Trophoblast cell (in vitro differentiated cells and primary cell): ENCODE data around the gene REXO1.

Experiments used
- DNase-seq, 2 donors: peaks; one replicate each; pipeline ENCODE4 v3.0.0-alpha.2; 2016
- H2AFZ ChIP-seq: 2 replicates; pipeline ENCODE4 v1.6.1; 2013; ENCODE audit warnings: low read length, moderate library complexity, mild to moderate bottlenecking; ENCODE audit not compliant: insufficient read depth, poor library complexity
- H2AK5ac ChIP-seq: 2 replicates; pipeline ENCODE4 v1.6.1; 2013; ENCODE audit warnings: mild to moderate bottlenecking, low read length
- H2BK120ac ChIP-seq: 2 replicates; pipeline ENCODE4 v1.6.1; 2013; ENCODE audit warnings: low read length, mild to moderate bottlenecking, moderate library complexity; ENCODE audit not compliant: insufficient read depth, poor library complexity
- H2BK12ac ChIP-seq: 2 replicates; pipeline ENCODE4 v1.6.1; 2013; ENCODE audit warnings: mild to moderate bottlenecking, low read length, moderate library complexity
- H2BK5ac ChIP-seq: 2 replicates; pipeline ENCODE4 v1.6.1; 2013; ENCODE audit warnings: low read length, low read depth, moderate library complexity, mild to moderate bottlenecking; ENCODE audit not compliant: poor library complexity
- H3K14ac ChIP-seq: 2 replicates; pipeline ENCODE4 v1.6.1; 2013; ENCODE audit warnings: mild to moderate bottlenecking, low read length
- H3K18ac ChIP-seq: 2 replicates; pipeline ENCODE4 v1.6.1; 2013; ENCODE audit warnings: mild to moderate bottlenecking, low read length
- H3K23ac ChIP-seq: 2 replicates; pipeline ENCODE4 v1.6.1; 2013; ENCODE audit warnings: low read length
- H3K27ac ChIP-seq: 2 replicates; pipeline ENCODE4 v1.5.1; 2013; ENCODE audit warnings: low read depth, mild to moderate bottlenecking, inconsistent platforms, low read length, moderate library complexity
- H3K27me3 ChIP-seq: 2 replicates; pipeline ENCODE4 v1.6.1; 2013; ENCODE audit warnings: inconsistent platforms, mild to moderate bottlenecking, low read length, moderate library complexity; ENCODE audit not compliant: insufficient read depth
- H3K36me3 ChIP-seq, 2 experiments: 1 replicate in 1 of 2; 2 replicates in 1 of 2; pipeline ENCODE4 v1.6.1; 2013; ENCODE audit warnings: low read length in 2 of 2, mild to moderate bottlenecking in 2 of 2, moderate library complexity in 1 of 2; ENCODE audit not compliant: insufficient read depth in 2 of 2, control insufficient read depth in 1 of 2
- H3K4ac ChIP-seq: 2 replicates; pipeline ENCODE4 v1.6.1; 2013; ENCODE audit warnings: low read depth, mild to moderate bottlenecking, low read length, moderate library complexity
- H3K4me1 ChIP-seq, 2 experiments: 1 replicate in 1 of 2; 2 replicates in 1 of 2; pipeline ENCODE4 v1.6.1; 2013; ENCODE audit warnings: low read length in 2 of 2, mild to moderate bottlenecking in 2 of 2, moderate library complexity in 1 of 2; ENCODE audit not compliant: insufficient read depth in 2 of 2, control insufficient read depth in 1 of 2
- H3K4me2 ChIP-seq: 2 replicates; pipeline ENCODE4 v1.6.1; 2013; ENCODE audit warnings: inconsistent platforms, mild to moderate bottlenecking, low read length, moderate library complexity
- H3K4me3 ChIP-seq: 2 replicates; pipeline ENCODE4 v1.5.1; 2013; ENCODE audit warnings: mild to moderate bottlenecking, low read depth, low read length, inconsistent platforms
- H3K79me1 ChIP-seq: one replicate; pipeline ENCODE4 v1.6.1; 2013; ENCODE audit warnings: low read length
- H3K79me2 ChIP-seq: 2 replicates; pipeline ENCODE4 v1.6.1; 2013; ENCODE audit warnings: low read length, mild to moderate bottlenecking; ENCODE audit not compliant: control insufficient read depth, insufficient read depth, poor library complexity
- H3K9ac ChIP-seq: 2 replicates; pipeline ENCODE4 v1.6.1; 2013; ENCODE audit warnings: mild to moderate bottlenecking, low read length
- H3K9me3 ChIP-seq: 2 replicates; pipeline ENCODE4 v1.6.1; 2013; ENCODE audit warnings: low read depth, mild to moderate bottlenecking, control low read depth, inconsistent platforms, low read length; ENCODE audit not compliant: insufficient read depth
- H4K12ac ChIP-seq: 2 replicates; pipeline ENCODE4 v1.6.1; 2013; ENCODE audit warnings: low read depth, mild to moderate bottlenecking, low read length, moderate library complexity
- H4K8ac ChIP-seq: 2 replicates; pipeline ENCODE4 v1.6.1; 2013; ENCODE audit warnings: low read depth, mild to moderate bottlenecking, low read length, moderate library complexity
- H4K91ac ChIP-seq: one replicate; pipeline ENCODE4 v1.6.1; 2013; ENCODE audit warnings: low read depth, mild to moderate bottlenecking, low read length, moderate library complexity
- WGBS: extraction: QIAGEN DNeasy Blood & Tissue Kit; methylation state at CpG from one replicate; pipeline ENCODE4 v1.1.7; 2013; ENCODE audit warnings: missing lambda C conversion rate; ENCODE audit not compliant: insufficient read length, insufficient coverage; ENCODE audit errors: extremely low coverage; 5-methylcytosine and 5-hydroxymethylcytosine counted together

REXO1 gene

GRCh38 chr19:1851654-1852580, 3.6 kb upstream of the REXO1 start:
- Histone ChIP-seq H3K27ac (no peak overlapping the region), H4K12ac (no peak overlapping the region), H3K4me3 (no peak overlapping the region), H3K27me3 (no peaks in the 10 kb centered on the region), H3K4me1 (peaks cover 17 to 20% of the 10 kb centered on the region in 2 experiments), H3K4ac (no peak overlapping the region), H2BK120ac (no peak overlapping the region), H2BK12ac (no peak overlapping the region), H2BK5ac (no peak overlapping the region), H3K79me1 (peaks cover 13% of the 10 kb centered on the region), H2AFZ (no peak overlapping the region), H3K9me3 (peaks cover 5% of the 10 kb centered on the region), H3K9ac (no peak overlapping the region), H4K91ac (no peak overlapping the region), H4K8ac (no peak overlapping the region), H3K36me3 (peaks cover 0 to 3% of the 10 kb centered on the region in 2 experiments), H3K4me2 (no peak overlapping the region), H3K23ac (no peak overlapping the region), H2AK5ac (no peak overlapping the region), H3K79me2 (peaks cover 12% of the 10 kb centered on the region), H3K14ac (no peak overlapping the region), H3K18ac (no peak overlapping the region)
- DNase-seq: no peak
- no CpG with 5 or more reads among the region's 66 CpGs for WGBS

GRCh38 chr19:1850809-1851653, 2.7 kb upstream of the REXO1 start:
- no peak overlapping the region for H3K14ac ChIP-seq
- no peak overlapping the region for H4K8ac ChIP-seq
- no peak overlapping the region for H2BK5ac ChIP-seq
- H4K91ac ChIP-seq: no peak overlapping the region
- H3K9me3 ChIP-seq: peaks cover 5% of the 10 kb centered on the region
- H3K23ac ChIP-seq: no peak overlapping the region
- no peak overlapping the region for H3K18ac ChIP-seq
- H3K79me2 ChIP-seq: peaks cover 14% of the 10 kb centered on the region
- no peak overlapping the region for H2BK120ac ChIP-seq
- no peak overlapping the region for H2BK12ac ChIP-seq
- H3K79me1 ChIP-seq: peaks cover 13% of the 10 kb centered on the region
- no peak overlapping the region for H2AK5ac ChIP-seq
- no peak overlapping the region for H3K4ac ChIP-seq
- no peaks in the 10 kb centered on the region for H3K27me3 ChIP-seq
- no peak overlapping the region for H2AFZ ChIP-seq
- H3K36me3 ChIP-seq: peaks cover 0 to 3% of the 10 kb centered on the region in 2 experiments
- no peak overlapping the region for H3K4me3 ChIP-seq
- DNase-seq: peak; percentile 21 to 51
- H3K9ac ChIP-seq: no peak overlapping the region
- WGBS: no CpG with 5 or more reads among the region's 31 CpGs
- no peak overlapping the region for H4K12ac ChIP-seq
- no peak overlapping the region for H3K27ac ChIP-seq
- H3K4me2 ChIP-seq: no peak overlapping the region
- peaks cover 18 to 19% of the 10 kb centered on the region in 2 experiments for H3K4me1 ChIP-seq

- H2BK120ac ChIP-seq: no peak overlapping the region
- no peak overlapping the region for H3K18ac ChIP-seq
- no peak overlapping the region for H3K4me3 ChIP-seq
- peaks cover 13% of the 10 kb centered on the region for H3K79me2 ChIP-seq
- peaks cover 11% of the 10 kb centered on the region in 2 experiments for H3K4me1 ChIP-seq
- no peak overlapping the region for H3K14ac ChIP-seq
- DNase-seq: no peak
- H3K27ac ChIP-seq: no peak overlapping the region
- H4K91ac ChIP-seq: no peak overlapping the region
- no peak overlapping the region for H2AK5ac ChIP-seq
- peaks cover 5 to 7% of the 10 kb centered on the region in 2 experiments for H3K36me3 ChIP-seq
- peaks cover 8% of the 10 kb centered on the region for H3K9me3 ChIP-seq
- H3K4ac ChIP-seq: no peak overlapping the region
- H4K12ac ChIP-seq: no peak overlapping the region
- no peak overlapping the region for H4K8ac ChIP-seq
- no peak overlapping the region for H3K23ac ChIP-seq
- H2AFZ ChIP-seq: no peak overlapping the region
- no peak overlapping the region for H2BK12ac ChIP-seq
- peaks cover 11% of the 10 kb centered on the region for H3K79me1 ChIP-seq
- no peak overlapping the region for H3K9ac ChIP-seq
- no peak overlapping the region for H3K4me2 ChIP-seq
- no CpG with 5 or more reads among the region's 10 CpGs for WGBS
- H3K27me3 ChIP-seq: no peaks in the 10 kb centered on the region
- H2BK5ac ChIP-seq: no peak overlapping the region
These were observed 1.7 kb upstream of the REXO1 start for GRCh38 chr19:1849886-1850398.

- H2BK5ac ChIP-seq: no peak overlapping the region
- H3K79me2 ChIP-seq: peaks cover 12% of the 10 kb centered on the region
- no peak for DNase-seq
- H2AFZ ChIP-seq: no peak overlapping the region
- no peak overlapping the region for H3K27ac ChIP-seq
- no peak overlapping the region for H4K12ac ChIP-seq
- H3K4me3 ChIP-seq: no peak overlapping the region
- peaks cover 7 to 10% of the 10 kb centered on the region in 2 experiments for H3K36me3 ChIP-seq
- H3K18ac ChIP-seq: no peak overlapping the region
- H2AK5ac ChIP-seq: no peak overlapping the region
- no peak overlapping the region for H2BK12ac ChIP-seq
- peaks cover 11% of the 10 kb centered on the region for H3K79me1 ChIP-seq
- H4K8ac ChIP-seq: no peak overlapping the region
- no CpG with 5 or more reads among the region's 5 CpGs for WGBS
- H3K14ac ChIP-seq: no peak overlapping the region
- no peak overlapping the region for H3K23ac ChIP-seq
- peaks cover 9% of the 10 kb centered on the region for H3K9me3 ChIP-seq
- no peak overlapping the region for H2BK120ac ChIP-seq
- H3K4me2 ChIP-seq: no peak overlapping the region
- no peak overlapping the region for H3K4ac ChIP-seq
- no peak overlapping the region for H3K9ac ChIP-seq
- no peak overlapping the region for H4K91ac ChIP-seq
- H3K27me3 ChIP-seq: no peaks in the 10 kb centered on the region
- peaks cover 7 to 9% of the 10 kb centered on the region in 2 experiments for H3K4me1 ChIP-seq
These were observed 820 bp upstream of the REXO1 start for GRCh38 chr19:1849132-1849474.
